ENCODE results near the gene NUP107.

The NUP107 gene

DNA sequence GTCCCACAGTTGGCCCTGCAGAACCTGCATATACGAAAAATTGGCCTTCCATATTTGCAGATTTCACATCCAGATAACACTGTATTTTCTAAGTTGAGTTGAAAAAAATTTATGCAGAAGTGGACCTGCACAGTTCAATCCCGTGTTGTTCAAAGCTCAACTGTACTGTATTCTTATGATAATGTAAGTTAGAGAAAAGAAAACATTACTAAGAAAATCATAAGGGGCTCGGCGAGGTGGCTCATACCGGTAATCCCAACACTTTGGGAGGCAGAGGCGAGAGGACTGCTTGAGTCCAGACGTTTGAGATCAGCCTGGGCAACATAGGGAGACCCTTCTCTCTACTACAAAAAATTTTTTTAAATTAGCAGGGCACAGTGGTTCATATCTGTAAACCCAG is 41.0 kb downstream of the NUP107 start:
- H3K27me3 ChIP-seq (ENCODE audit: control insufficient read depth, low read length), result no peaks in the 10 kb centered on the region
- no peaks in the 10 kb centered on the region for H3F3A ChIP-seq (ENCODE audit: control insufficient read depth, insufficient read depth)
- H3K4me2 ChIP-seq (ENCODE audit: low read length), result no peak overlapping the region
- no peak overlapping the region for H3K27ac ChIP-seq (ENCODE audit: low read depth, low read length)
- H4K20me1 ChIP-seq (ENCODE audit: control insufficient read depth, insufficient read depth, low read depth, low read length), result no peaks in the 10 kb centered on the region
- no peaks in the 10 kb centered on the region for H3K9me2 ChIP-seq (replicated peaks; ENCODE audit: control insufficient read depth, low read length)
- no peaks in the 10 kb centered on the region for H3K9me3 ChIP-seq (ENCODE audit: control insufficient read depth, insufficient read depth, low read length)
- no peaks in the 10 kb centered on the region for H3K4me1 ChIP-seq (ENCODE audit: control insufficient read depth, low read length)
- TF ChIP-seq, protein P1, sequence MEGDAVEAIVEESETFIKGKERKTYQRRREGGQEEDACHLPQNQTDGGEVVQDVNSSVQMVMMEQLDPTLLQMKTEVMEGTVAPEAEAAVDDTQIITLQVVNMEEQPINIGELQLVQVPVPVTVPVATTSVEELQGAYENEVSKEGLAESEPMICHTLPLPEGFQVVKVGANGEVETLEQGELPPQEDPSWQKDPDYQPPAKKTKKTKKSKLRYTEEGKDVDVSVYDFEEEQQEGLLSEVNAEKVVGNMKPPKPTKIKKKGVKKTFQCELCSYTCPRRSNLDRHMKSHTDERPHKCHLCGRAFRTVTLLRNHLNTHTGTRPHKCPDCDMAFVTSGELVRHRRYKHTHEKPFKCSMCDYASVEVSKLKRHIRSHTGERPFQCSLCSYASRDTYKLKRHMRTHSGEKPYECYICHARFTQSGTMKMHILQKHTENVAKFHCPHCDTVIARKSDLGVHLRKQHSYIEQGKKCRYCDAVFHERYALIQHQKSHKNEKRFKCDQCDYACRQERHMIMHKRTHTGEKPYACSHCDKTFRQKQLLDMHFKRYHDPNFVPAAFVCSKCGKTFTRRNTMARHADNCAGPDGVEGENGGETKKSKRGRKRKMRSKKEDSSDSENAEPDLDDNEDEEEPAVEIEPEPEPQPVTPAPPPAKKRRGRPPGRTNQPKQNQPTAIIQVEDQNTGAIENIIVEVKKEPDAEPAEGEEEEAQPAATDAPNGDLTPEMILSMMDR (IDR thresholded peaks at IDR 0.05; ENCODE audit: low read depth, low read length, poor library complexity, severe bottlenecking), result no peak
- TF ChIP-seq EZH2phosphoT487 (IDR thresholded peaks at IDR 0.05; ENCODE audit: borderline replicate concordance, low read length), result no peak
- H3K36me3 ChIP-seq (ENCODE audit: control insufficient read depth, low read length), result peaks cover 74% of the 10 kb centered on the region
- H3K79me2 ChIP-seq (ENCODE audit: control insufficient read depth, low read length), result no peaks in the 10 kb centered on the region
- no peak overlapping the region for H3K4me3 ChIP-seq (ENCODE audit: low read length)

DNA sequence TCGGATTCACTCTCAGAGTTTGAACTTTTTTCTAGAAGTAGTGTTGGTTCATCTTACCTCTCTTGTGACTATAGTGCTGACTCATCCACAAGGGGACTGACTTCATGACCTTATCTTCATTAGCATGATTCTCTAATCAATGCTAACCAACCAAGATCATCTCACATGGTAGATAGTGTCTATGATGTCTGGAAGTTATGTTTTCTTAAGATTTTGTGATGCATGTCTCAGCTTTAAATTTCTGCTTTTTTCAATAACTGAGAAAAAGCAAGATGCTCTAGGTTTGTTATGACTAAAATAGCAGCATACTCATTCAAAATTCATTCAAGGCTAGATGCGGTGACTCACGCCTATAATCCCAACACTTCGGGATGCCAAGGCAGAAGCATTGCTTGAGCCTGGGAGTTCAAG is 46.9 kb downstream of the NUP107 start:
- no peak overlapping the region for H3K4me2 ChIP-seq (ENCODE audit: low read length)
- no peak overlapping the region for H3K4me3 ChIP-seq (ENCODE audit: low read length)
- peaks cover 80% of the 10 kb centered on the region for H3K36me3 ChIP-seq (ENCODE audit: control insufficient read depth, low read length)
- no peaks in the 10 kb centered on the region for H3K9me3 ChIP-seq (ENCODE audit: control insufficient read depth, insufficient read depth, low read length)
- H3K79me2 ChIP-seq (ENCODE audit: control insufficient read depth, low read length), result no peaks in the 10 kb centered on the region
- no peaks in the 10 kb centered on the region for H3K27me3 ChIP-seq (ENCODE audit: control insufficient read depth, low read length)
- no peak overlapping the region for H3K27ac ChIP-seq (ENCODE audit: low read depth, low read length)
- no peaks in the 10 kb centered on the region for H3K4me1 ChIP-seq (ENCODE audit: control insufficient read depth, low read length)
- H4K20me1 ChIP-seq (ENCODE audit: control insufficient read depth, insufficient read depth, low read depth, low read length), result no peaks in the 10 kb centered on the region
- no peaks in the 10 kb centered on the region for H3F3A ChIP-seq (ENCODE audit: control insufficient read depth, insufficient read depth)
- no peak for TF ChIP-seq EZH2phosphoT487 (IDR thresholded peaks at IDR 0.05; ENCODE audit: borderline replicate concordance, low read length)
- TF ChIP-seq, protein P1 (IDR thresholded peaks at IDR 0.05; ENCODE audit: low read depth, low read length, poor library complexity, severe bottlenecking), result no peak
- no peaks in the 10 kb centered on the region for H3K9me2 ChIP-seq (replicated peaks; ENCODE audit: control insufficient read depth, low read length)

DNA sequence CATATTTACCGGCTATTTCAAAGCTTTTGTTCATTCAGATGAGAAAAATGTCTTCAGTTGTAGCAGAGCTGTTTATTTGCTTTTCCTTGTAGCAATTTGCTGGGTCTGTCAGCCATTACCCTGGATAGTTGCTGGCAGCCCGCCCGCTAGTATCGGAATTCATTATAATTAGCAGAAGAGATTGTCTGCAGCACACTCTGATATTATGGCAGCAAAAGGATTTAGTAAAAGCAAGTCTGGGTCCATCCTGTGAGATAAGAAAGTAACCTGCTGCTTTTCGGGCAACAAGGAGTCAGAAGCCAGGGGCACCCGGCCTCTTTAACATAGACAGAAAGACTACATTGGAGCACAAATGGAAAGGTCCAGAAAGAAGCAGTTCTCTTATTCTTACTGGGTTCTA is 53.1 kb downstream of the NUP107 start:
- peaks cover 24% of the 10 kb centered on the region for H3F3A ChIP-seq (ENCODE audit: control insufficient read depth, insufficient read depth)
- H3K27me3 ChIP-seq (ENCODE audit: control insufficient read depth, low read length), result no peaks in the 10 kb centered on the region
- H3K27ac ChIP-seq (ENCODE audit: low read depth, low read length), result no peak overlapping the region
- H3K4me3 ChIP-seq (ENCODE audit: low read length), result no peak overlapping the region
- no peaks in the 10 kb centered on the region for H3K9me3 ChIP-seq (ENCODE audit: control insufficient read depth, insufficient read depth, low read length)
- H4K20me1 ChIP-seq (ENCODE audit: control insufficient read depth, insufficient read depth, low read depth, low read length), result no peaks in the 10 kb centered on the region
- peaks cover 22% of the 10 kb centered on the region for H3K4me1 ChIP-seq (ENCODE audit: control insufficient read depth, low read length)
- no peak for TF ChIP-seq EZH2phosphoT487 (IDR thresholded peaks at IDR 0.05; ENCODE audit: borderline replicate concordance, low read length)
- TF ChIP-seq, protein P1 (IDR thresholded peaks at IDR 0.05; ENCODE audit: low read depth, low read length, poor library complexity, severe bottlenecking), result no peak
- no peak overlapping the region for H3K4me2 ChIP-seq (ENCODE audit: low read length)
- peaks cover 9% of the 10 kb centered on the region; the same call in 1 of the 2 replicates for H3K79me2 ChIP-seq (ENCODE audit: control insufficient read depth, low read length)
- peaks cover 67% of the 10 kb centered on the region for H3K36me3 ChIP-seq (ENCODE audit: control insufficient read depth, low read length)
- no peaks in the 10 kb centered on the region for H3K9me2 ChIP-seq (replicated peaks; ENCODE audit: control insufficient read depth, low read length)

All from DOHH2 (cell line).